GM18508 (cell line): Measurements from ENCODE around the gene SYCP2.

ENCODE experiments used
- ATAC-seq: cut with Tn5 transposase; IDR thresholded peaks from one replicate; pipeline ENCODE4 v1.9.1; 2021; ENCODE audit warnings: moderate number of reproducible peaks; ENCODE audit not compliant: insufficient read depth, unreplicated experiment

Gene SYCP2

GRCh38 chr20:59825944-59826759, 107.3 kb downstream of the SYCP2 start:
- ATAC-seq = no peak

GRCh38 chr20:59825563-59825920, 107.9 kb downstream of the SYCP2 start:
- no peak for ATAC-seq

DNA sequence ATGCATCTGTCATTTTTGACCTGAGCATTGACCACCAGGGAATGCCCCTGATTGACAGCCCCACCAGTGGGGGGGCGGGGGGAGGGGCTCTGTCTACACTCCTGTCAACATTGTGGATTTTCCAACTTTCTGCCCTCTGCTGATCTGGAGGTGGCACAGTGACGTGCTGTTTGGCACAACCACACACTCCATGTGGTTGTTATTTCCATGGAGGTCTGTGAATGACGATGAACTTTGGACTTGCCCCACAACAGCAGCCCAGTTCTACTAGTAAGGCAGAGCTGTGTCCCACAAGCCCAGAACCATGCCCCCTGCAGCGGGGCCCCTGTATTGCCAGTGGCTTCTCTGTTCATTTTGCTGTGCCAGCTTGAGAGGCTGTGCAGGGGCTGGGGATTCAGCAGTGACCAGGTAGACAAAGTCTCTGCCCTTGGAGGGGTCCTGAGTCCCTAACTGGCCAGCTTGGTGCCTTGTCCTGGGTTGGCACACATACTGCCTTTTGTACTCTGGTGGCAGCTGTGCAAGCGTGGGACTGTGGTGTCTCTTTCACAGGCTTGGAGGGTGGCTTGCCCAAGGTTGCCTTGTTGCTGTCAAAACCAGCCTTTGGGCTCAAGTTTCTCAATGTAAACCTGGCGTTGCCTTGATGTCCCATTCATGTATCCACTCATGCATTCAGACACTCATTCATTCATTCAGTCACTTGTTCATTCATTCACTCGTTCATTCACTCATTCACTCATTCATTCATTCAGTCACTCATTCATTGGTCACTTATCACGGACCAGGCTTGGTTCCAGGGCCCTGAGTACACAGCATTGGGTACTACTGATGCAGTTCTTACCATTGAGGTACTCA, 108.5 kb downstream of the SYCP2 start:
- no peak for ATAC-seq

GRCh38 chr20:59823491-59824259, 109.8 kb downstream of the SYCP2 start:
- ATAC-seq = no peak

GRCh38 chr20:59823030-59823423, 110.4 kb downstream of the SYCP2 start:
- no peak for ATAC-seq

DNA sequence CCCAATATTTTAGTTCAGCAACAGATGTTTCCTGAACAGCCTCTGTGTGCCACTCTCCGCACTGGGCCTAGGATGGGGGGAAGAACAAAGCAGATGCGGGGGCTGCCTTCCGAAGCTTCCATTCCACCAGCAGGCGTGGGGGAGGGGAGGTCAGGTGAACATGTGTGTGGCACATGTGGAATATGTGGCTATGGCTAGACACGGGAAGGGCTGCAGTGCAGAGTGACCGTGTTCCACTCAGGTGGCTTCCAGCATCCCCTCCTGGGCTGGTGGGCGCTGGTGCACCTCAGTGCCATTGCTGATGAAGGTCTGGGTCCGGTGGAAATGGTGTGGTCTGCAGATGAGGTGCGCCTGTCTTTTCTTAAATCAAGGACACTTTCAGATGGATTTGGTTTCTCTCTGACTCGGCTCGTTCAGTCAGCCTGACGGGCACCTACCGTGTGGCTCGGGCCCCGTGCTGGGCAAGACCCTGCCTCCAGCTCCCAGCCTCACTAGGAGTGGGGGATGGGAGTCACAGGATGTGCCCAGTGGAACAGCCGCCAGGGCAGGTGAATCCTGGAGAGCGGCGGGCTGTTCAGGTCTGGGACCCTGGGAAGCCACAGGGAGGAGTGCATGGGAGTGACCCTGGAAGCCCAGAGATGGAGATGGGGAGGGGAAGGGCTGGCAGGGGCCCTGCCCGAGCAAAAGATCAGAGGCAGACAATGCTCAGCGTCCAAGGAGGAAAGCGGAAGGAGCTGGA, 111.0 kb downstream of the SYCP2 start:
- ATAC-seq = no peak

DNA sequence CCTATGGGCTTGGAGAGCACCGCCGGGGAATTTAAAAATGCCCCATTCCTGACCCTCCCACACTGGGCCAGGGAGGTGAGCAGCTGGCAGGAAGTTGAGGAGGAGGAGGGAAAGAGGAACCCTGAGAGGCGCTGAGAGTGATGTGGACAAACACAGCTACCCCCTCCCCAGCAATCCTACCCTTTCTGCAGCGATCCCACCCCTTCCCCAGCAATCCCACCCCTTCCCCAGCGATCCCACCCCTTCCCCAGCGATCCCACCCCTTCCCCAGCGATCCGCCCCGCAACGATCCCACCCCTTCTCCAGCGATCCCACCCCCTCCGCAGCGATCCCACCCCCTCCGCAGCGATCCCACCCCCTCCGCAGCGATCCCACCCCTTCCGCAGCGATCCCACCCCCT, 111.6 kb downstream of the SYCP2 start:
- no peak for ATAC-seq

DNA sequence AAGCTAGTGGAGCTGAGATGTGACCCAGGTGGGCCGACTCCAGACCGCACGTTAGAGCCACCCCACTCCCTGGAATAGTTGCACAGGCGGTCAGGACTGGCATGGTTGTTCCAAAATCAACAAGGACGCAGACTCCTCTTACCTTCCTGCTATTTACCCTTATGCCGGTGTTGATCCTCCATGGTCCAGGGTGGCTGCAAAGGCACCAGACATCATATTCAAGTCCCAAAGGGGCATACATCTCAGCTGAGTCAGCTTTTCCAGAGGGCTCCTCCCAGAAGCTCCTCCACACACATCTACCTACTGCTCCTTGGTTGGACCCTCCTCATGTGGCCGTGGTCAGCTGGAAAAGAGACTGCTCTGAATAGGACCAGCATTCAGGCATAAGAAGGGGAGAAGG, 112.2 kb downstream of the SYCP2 start:
- no peak for ATAC-seq

GRCh38 chr20:59820204-59821041, 113.0 kb downstream of the SYCP2 start:
- no peak for ATAC-seq

DNA sequence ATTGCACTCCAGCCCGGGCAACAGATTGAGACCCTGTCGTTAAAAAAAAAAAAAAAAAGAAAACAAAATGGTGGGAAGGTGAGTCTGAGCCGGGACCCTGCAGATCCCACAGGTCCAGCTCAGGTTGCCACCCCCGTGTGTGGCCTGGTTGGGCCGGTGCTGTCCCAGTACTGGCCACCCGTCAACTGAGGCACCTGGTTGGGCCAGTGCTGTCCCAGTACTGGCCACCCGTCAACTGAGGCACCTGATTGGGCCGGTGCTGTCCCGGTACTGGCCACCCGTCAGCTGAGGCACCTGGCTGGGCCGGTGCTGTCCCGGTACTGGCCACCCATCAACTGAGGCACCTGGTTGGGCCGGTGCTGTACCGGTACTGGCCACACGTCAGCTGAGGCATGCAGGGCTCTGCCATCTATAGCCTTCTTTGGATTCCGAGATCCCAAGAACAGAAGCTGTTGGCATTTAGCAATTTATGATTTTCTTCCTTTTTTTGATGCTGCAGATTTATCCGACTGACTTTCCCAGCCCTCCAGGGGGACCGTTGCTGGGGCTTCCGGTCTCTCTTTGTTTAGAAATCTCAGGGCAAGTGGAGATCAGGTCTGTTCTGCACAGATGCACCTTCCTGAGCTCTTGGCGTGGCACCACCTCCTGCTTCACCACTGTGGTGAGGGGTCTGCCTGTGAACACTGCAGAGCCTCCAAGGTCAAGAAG, 113.8 kb downstream of the SYCP2 start:
- no peak for ATAC-seq

GRCh38 chr20:59818911-59819310, 114.5 kb downstream of the SYCP2 start:
- no peak for ATAC-seq

GRCh38 chr20:59817846-59818615, 115.4 kb downstream of the SYCP2 start:
- ATAC-seq = no peak

- no peak for ATAC-seq
Measured at GRCh38 chr20:59817406-59817805, 116.0 kb downstream of the SYCP2 start.

DNA sequence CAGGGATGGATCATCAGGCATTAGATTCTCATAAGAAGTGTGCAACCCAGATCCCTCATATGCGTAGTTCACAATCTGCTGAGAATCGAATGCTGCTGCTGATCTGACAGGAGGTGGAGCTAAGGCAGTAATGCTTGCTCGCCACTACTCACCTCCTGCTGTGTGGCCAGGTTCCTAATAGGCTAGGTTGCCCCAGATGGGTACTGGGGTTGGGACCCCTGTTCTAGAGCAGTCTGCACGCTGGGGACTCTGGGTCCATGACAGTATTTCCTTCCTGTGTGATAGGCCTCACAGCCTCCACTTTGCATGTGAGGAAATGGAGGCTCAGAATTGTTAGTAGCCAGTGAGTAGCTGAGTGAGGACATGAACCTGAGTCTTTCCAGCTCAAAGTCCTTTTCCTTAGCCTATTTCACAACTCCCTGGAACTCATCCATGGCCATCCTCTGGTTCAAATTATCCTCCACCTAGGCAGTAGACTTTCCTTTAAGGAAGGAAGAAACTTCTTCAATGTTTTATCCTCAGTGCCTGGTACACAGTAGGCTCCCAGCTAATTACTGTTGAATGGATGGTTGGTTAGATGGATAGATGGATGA, 117.2 kb downstream of the SYCP2 start:
- no peak for ATAC-seq

GRCh38 chr20:59814840-59815340, 118.5 kb downstream of the SYCP2 start:
- ATAC-seq = no peak

GRCh38 chr20:59813948-59814839, 119.2 kb downstream of the SYCP2 start:
- no peak for ATAC-seq
